NCI-H226 (cell line): ENCODE measurements around the gene SERPINB1.
"Not testable (repeated sequence)": the region's sequence is repeated elsewhere in the genome, so short reads cannot be mapped to it uniquely, and the experiment has no call there.

ENCODE experiments used
- DNase-seq: peaks from one replicate; pipeline ENCODE4 v3.0.0-alpha.2; 2015

Gene SERPINB1

GRCh38 chr6:2865694-2866151 is 24.1 kb upstream of the SERPINB1 start:
- DNase-seq: no peak

- no peak for DNase-seq
Measured at GRCh38 chr6:2865270-2865669, 23.6 kb upstream of the SERPINB1 start.

- DNase-seq: no peak
Measured at GRCh38 chr6:2863901-2864300, 22.2 kb upstream of the SERPINB1 start.

DNA sequence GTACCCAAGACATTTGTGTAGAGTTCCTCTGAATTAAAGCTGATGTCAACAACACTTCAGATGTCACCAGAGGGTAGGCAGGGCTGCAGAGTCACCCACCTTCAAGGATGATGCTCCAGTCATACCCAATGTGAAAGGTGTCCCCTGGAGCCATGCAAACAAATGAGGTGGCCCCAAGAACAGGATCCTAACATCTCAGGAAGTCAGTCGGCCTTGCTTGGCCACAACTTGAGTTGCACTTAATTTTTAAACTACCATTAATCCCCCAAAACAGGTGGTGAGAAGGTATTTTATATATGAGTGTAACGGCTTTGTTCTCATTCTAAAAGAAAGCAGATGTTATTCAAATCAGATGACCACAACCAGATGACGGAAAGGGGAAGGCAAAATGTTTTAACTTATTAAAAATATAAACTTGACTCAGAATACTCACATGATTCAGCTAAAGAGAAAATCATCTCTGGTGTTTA is 21.1 kb upstream of the SERPINB1 start:
- DNase-seq: no peak

DNA sequence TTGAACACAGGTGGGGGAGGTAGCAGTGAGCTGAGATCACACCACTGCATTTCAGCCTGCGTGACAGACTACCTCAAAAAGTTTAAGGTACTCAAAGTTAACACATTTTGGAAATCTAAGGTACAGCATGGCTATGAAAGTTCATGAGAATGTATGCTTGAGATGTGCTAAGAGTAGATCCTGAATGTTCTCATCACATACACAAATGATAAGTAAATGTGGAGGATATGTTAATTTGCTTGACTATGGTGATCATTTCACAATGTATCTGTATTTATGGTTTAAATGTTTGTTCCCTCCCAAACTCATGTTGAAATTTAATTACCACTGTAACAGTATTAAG is 20.1 kb upstream of the SERPINB1 start:
- no peak for DNase-seq

DNA sequence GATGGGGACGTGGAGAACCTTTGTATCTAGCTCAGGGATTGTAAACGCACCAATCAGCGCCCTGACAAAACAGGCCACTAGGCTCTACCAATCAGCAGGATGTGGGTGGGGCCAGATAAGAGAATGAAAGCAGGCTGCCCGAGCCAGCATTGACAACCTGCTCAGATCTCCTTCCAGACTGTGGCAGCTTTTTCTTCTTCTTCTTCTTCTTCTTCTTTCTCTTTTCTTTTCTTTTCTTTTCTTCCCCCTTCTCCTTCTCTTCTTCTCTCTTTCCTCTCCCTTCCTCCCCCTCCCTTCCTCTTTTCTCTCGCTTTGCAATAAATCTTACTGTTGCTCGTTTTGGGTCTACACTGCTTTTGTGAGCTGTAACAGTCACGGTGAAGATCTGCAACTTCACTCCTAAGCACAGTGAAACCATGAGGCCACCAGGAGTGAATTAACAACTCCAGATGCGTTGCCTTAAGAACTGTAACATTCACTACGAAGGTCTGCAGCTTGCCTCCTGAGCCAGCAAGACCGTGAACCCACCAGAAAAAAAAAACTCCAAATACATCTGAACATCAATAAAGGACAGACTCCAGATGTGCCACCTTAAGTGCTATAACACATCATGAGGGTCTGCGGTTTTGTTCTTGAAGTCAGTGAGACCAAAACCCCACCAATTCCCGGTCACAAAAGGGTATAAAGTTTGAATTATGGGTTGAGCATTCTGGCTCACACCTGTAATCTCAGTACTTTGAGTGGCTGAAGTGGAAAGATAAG is 19.6 kb upstream of the SERPINB1 start:
- no peak for DNase-seq

DNA sequence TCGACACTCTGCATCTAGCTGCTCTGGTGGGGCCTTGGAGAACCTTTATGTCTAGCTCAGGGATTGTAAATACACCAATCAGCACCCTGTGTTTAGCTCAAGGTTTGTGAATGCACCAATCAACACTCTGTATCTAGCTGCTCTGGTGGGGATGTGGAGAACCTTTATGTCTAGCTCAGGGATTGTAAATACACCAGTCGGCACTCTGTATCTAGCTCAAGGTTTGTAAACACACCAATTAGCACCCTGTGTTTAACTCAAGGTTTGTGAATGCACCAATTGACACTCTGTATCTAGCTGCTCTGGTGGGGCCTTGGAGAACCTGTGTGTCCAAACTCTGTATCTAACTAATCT is 19.0 kb upstream of the SERPINB1 start:
- not testable (repeated sequence) for DNase-seq

DNA sequence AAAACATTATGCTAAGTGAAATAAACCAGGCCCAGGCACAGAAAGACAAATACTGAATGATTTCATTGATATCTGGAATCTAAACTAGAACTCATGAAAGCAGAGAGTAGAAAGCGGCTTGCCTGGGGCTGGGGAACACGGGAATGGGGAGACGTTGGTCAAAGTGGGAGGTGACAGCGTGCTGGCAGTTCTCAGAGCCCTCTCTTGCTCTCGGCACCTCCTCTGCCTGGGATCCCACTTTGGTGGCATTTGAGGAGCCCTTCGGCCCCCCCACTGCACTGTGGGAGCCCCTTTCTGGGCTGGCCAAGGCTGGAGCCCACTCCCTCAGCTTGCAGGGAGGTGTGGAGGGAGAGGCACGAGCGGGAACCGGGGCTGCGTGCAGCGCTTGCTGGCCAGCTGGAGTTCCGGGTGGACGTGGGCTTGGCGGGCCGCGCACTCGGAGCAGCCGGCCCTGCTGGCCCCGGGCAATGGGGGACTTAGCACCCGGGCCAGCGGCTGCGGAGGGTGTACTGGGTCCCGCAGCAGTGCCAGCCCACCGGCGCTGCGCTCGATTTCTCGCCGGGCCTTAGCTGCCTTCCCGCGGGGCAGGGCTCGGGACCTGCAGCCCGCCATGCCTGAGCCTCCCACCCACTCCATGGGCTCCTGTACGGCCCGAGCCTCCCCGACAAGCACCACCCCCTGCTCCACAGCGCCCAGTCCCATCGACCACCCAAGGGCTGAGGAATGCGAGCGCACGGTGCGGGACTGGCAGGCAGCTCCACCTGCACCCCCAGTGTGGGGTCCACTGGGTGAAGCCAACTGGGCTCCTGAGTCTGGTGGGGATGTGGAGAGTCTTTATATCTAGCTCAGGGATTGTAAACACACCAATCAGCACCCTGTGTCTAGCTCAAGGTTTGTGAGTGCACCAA is 18.4 kb upstream of the SERPINB1 start:
- DNase-seq: not testable (repeated sequence)

- no peak for DNase-seq
Measured at GRCh38 chr6:2859185-2859700, 17.6 kb upstream of the SERPINB1 start.

DNA sequence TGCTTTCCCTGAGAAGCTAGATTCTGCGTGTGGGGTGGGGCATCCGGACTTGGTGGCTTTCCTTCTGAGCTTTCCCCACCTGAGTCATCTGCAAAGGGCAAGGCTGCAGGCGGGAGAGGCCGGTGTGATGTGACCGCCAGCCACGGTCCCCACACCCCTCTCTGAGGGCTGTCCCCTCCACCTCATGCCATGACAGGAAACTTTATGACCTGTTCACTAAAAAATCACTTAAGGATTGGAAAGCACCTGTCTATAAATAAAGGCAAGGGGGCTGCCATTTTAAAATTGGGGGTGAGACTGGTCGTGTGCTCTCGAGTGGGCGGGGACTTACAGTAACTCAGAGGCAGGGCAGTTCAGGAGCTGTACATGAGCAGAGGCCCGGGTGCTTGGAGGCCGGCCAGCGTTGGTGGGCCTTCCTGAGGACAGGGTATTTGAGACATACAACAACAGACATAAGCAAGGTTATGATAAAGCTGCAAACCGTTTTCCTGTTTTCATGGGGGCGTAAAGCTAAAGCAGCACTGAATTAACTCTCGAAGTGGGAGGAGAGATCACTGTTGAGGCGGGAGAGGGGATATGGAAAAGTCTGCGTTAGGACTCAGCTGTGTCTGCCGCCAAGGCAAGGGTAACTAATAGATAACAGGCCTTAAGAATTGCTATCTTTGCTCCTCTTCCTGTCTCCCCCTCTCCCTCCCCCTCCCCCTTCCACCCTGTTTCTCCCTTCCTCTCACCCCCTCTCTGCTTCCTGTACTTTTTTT is 16.1 kb upstream of the SERPINB1 start:
- DNase-seq: peak; percentile 39

DNA sequence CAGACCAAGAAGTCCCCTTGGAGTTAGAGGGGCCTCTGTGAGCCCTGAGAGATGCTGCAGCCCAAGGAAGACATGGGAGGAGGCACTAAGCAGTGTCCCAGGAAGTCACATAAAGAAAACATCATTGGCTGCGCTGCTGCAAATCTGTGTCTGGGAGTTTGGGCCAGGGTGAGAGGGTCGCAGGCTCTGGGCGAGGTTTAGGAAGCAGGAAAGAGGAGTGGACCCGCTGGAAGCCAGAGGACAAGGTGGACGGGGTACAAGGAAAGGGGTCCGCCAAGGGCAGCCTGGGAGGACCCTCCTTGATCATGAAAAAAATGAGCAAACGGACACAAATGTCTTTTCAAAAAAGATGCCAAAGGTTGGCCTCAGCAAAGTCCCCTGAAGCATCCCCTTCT is 15.5 kb upstream of the SERPINB1 start:
- DNase-seq: no peak

GRCh38 chr6:2855061-2855519 is 13.4 kb upstream of the SERPINB1 start:
- no peak for DNase-seq

- DNase-seq: no peak
Measured at GRCh38 chr6:2854396-2854982, 12.8 kb upstream of the SERPINB1 start.

- no peak for DNase-seq
Measured at GRCh38 chr6:2853769-2854395, 12.2 kb upstream of the SERPINB1 start.

GRCh38 chr6:2853378-2853768 is 11.7 kb upstream of the SERPINB1 start:
- not testable (repeated sequence) for DNase-seq

GRCh38 chr6:2852921-2853322 is 11.3 kb upstream of the SERPINB1 start:
- DNase-seq: no peak

DNA sequence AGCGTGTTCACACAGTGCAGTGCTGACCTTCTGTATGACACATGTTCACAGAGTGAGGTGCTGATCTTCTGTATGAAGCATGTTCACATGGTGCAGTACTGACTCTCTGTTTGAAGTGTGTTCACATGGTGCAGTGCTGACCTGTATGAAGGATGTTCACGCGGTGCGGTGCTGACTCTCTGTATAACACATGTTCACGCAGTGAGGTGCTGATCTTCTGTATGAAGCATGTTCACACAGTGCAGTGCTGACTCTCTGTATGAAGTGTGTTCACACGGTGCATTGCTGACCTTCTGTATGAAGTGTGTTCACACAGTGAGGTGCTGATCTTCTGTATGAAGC is 10.8 kb upstream of the SERPINB1 start:
- DNase-seq: no peak

DNA sequence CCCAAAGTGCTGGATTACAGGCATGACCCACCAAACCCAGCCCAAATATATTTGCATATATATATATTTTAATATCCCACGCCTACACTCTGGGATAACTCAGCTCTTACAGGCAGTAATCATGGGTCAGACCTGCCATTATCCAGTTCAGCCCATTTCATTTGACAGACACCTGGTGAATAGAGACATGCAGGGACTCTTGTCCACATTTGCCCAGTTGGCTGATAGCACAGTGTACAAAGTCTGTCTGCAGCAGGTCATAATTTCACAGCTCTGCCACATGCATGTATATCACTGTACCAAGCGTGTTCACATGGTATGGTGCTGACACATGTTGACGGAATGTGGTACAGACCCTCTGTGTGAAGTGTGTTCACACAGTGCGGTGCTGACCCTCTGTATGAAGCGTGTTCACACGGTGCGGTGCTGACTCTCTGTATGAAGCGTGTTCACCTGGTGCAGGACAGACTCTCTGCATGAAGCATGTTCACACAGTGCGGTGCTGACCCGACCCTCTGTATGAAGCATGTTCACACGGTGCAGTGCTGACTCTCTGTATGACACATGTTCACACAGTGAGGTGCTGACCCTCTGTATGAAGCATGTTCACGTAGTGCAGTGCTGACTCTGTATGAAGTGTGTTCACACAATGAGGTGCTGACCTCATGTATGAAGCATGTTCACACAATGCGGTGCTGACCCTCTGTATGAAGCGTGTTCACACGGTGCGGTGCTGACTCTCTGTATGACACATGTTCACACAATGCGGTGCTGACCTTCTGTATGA is 10.3 kb upstream of the SERPINB1 start:
- no peak for DNase-seq

DNA sequence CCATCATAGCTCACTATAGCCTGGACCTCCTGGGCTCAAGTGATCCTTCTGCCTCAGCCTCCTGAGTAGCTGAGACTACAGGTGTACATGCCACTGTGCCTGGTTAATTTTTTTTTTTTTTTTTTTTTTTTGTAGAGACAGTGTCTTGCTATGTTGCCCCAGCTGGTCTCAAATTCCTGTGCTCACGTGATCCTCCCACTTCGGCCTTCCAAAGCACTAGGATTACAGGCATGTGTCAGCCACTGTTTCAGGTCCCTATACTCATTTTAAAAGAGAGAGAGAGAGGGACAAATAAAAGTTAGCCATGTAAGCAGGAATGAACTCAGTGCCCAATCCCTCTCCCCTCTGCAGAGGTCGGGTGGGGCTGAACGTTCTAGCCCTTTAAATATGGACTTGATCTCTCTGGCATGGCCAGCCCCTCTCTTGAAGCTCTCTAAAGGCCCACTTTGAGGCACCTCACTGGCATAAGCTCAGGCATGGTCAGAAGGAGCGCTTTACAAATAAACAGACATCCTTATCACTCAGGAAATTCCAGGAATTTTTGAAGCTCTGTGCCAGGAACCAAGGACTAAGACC is 9.0 kb upstream of the SERPINB1 start:
- peak; percentile 86 for DNase-seq

DNA sequence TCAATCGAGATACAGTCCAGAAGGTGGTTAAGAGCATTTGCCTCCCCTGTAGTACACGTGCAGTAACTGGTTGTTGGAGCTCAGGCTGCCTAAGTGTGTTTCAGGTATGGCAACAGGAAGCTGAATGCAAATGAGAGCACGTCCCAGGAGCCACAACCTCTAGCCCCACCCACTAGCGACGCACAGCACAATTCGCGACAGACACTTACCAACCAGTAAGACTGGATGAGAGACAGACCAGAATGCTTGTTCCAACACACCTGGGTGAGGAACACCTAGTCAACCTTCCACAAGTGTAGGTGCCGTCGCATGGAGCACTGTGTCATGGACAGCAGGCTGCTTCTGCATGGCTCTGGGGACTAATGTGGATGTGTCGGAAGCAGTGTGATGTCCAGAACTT is 7.2 kb upstream of the SERPINB1 start:
- DNase-seq: no peak

DNA sequence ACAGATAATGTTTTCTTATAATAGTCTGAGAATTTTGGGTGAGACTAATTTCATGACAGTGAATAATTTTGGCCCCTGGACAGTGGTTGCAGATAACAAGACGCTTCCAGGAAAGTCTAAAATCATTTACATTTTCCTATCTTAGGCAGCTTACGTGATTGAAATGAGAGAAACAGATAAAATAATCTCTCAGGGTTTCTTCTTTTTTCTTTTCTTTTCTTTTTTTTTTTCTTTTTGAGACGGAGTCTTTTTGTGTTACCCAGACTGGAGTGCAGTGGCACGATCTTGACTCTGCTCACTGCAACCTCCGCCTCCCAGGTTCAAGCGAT is 4.2 kb upstream of the SERPINB1 start:
- no peak for DNase-seq
